SK-N-SH (cell line): ENCODE data around the gene CYB561D1. TPM values are rescaled to one million over a fixed set of nuclear protein-coding genes. Genes with fewer than 3 reads are reported as not detected.
A peak's percentile ranks its signal among the peaks of the same experiment; 100 is the strongest.

Experiments used
- CTCF ChIA-PET: fragments of 300-600, 350-600 bp; formaldehyde crosslinking; extraction: SDS; loops from one replicate; lab custom pipeline; 2021; lab: Yijun Ruan, JAX
- POLR2A ChIA-PET: fragments of 350-600 bp; sonication (Branson Sonifier 250); formaldehyde crosslinking; extraction: SDS; loops from one replicate; lab custom pipeline; 2020; ENCODE audit warnings: antibody characterized with exemption, inconsistent platforms; lab: Yijun Ruan, JAX
- DNase-seq: peaks from one replicate; pipeline ENCODE4 v3.0.0; 2012
- H2AFZ ChIP-seq: fragments of 200-600 bp; sonication (generic); 2 replicates; pipeline ENCODE4 v1.8.1; 2016; ENCODE audit warnings: antibody characterized with exemption, mild to moderate bottlenecking, low read depth
- H3F3A ChIP-seq: fragments of 200-600 bp; sonication (generic); replicated peaks from 2 replicates; pipeline ENCODE3; 2016; ENCODE audit warnings: antibody characterized with exemption, mild to moderate bottlenecking; ENCODE audit not compliant: insufficient read depth
- H3K27ac ChIP-seq, 2 experiments: fragments of 200-500 bp in 1 of 2; fragments of 200-600 bp in 1 of 2; sonication (Bioruptor generic) in 1 of 2; sonication (generic), shearing (Covaris generic) in 1 of 2; 2 replicates each; pipeline versions ENCODE4 v1.5.1 to v1.6.1; 2014 to 2016; ENCODE audit warnings: low read depth in 2 of 2, inconsistent platforms in 1 of 2, low read length in 1 of 2, mild to moderate bottlenecking in 1 of 2, mixed read lengths in 1 of 2
- H3K27me3 ChIP-seq: fragments of 200-600 bp; sonication (generic), shearing (Covaris generic); 2 replicates; pipeline ENCODE4 v1.6.1; 2016; ENCODE audit warnings: mixed run types; ENCODE audit not compliant: insufficient read depth
- H3K36me3 ChIP-seq, 2 experiments: fragments of 200-500 bp in 1 of 2; fragments of 200-600 bp in 1 of 2; sonication (Bioruptor generic) in 1 of 2; sonication (generic) in 1 of 2; replicated peaks in 1 of 2; 2 replicates each; pipeline versions ENCODE3 to v1.5.1; 2014 to 2016; ENCODE audit warnings: low read length in 1 of 2, mild to moderate bottlenecking in 1 of 2; ENCODE audit not compliant: insufficient read depth in 2 of 2, control insufficient read depth in 1 of 2
- H3K4me1 ChIP-seq, 2 experiments: fragments of 200-500 bp in 1 of 2; fragments of 200-600 bp in 1 of 2; sonication (Bioruptor generic) in 1 of 2; sonication (generic), shearing (Covaris generic) in 1 of 2; 2 replicates each; pipeline versions ENCODE4 v1.5.1 to v1.6.1; 2014 to 2016; ENCODE audit warnings: low read depth in 1 of 2, low read length in 1 of 2, mixed run types in 1 of 2; ENCODE audit not compliant: insufficient read depth in 2 of 2, control insufficient read depth in 1 of 2
- H3K4me2 ChIP-seq: fragments of 200-600 bp; sonication (generic), shearing (Covaris generic); 2 replicates; pipeline ENCODE4 v1.6.1; 2017; ENCODE audit warnings: mixed run types
- H3K4me3 ChIP-seq, 2 experiments: fragments of 200-500 bp in 1 of 2; fragments of 200-600 bp in 1 of 2; sonication (Bioruptor generic) in 1 of 2; sonication (generic), shearing (Covaris generic) in 1 of 2; 2 replicates each; pipeline versions ENCODE4 v1.5.1 to v1.8.1; 2014 to 2016; ENCODE audit warnings: low read depth in 2 of 2, inconsistent platforms in 1 of 2, low read length in 1 of 2, mild to moderate bottlenecking in 1 of 2, mixed read lengths in 1 of 2, moderate library complexity in 1 of 2
- H3K79me2 ChIP-seq: fragments of 200-600 bp; sonication (generic); 2 replicates; pipeline ENCODE4 v1.8.1; 2017; ENCODE audit warnings: mild to moderate bottlenecking; ENCODE audit not compliant: insufficient read depth
- H3K9ac ChIP-seq: fragments of 200-600 bp; sonication (generic); 2 replicates; pipeline ENCODE4 v1.6.1; 2017; ENCODE audit warnings: mixed run types
- H3K9me2 ChIP-seq: fragments of 200-600 bp; sonication (generic); 2 replicates; pipeline ENCODE4 v1.6.1; 2017; ENCODE audit warnings: mixed run types
- H3K9me3 ChIP-seq: fragments of 200-600 bp; sonication (generic); 2 replicates; pipeline ENCODE4 v1.6.1; 2017; ENCODE audit warnings: mixed run types, mild to moderate bottlenecking, moderate library complexity
- H4K20me1 ChIP-seq: fragments of 200-600 bp; sonication (generic); 2 replicates; pipeline ENCODE4 v1.6.1; 2017; ENCODE audit warnings: mild to moderate bottlenecking, mixed run types; ENCODE audit not compliant: insufficient read depth
- CHD2 ChIP-seq: fragments of 150-350 bp; IDR thresholded peaks from 2 replicates; pipeline ENCODE4 v1.6.1; 2018; ENCODE audit warnings: low read length; ENCODE audit not compliant: partially characterized antibody
- EP300 ChIP-seq, 2 experiments: IDR thresholded peaks; 2 replicates each; pipeline versions ENCODE4 v1.4.0 to v1.6.1; 2012; ENCODE audit warnings: borderline replicate concordance in 1 of 2, low read depth in 1 of 2, low read length in 1 of 2
- GATA2 ChIP-seq: sonication (generic); formaldehyde crosslinking; IDR thresholded peaks from 2 replicates; pipeline ENCODE4 v1.5.0; 2020; ENCODE audit warnings: mild to moderate bottlenecking, missing genetic modification reagents
- MEF2A ChIP-seq: IDR thresholded peaks from 2 replicates; pipeline ENCODE4 v1.4.0; 2012; ENCODE audit warnings: low read depth, borderline replicate concordance
- RAD21 ChIP-seq: IDR thresholded peaks from 2 replicates; pipeline ENCODE4 v1.6.1; 2012; ENCODE audit warnings: mild to moderate bottlenecking, low read length
- RCOR1 ChIP-seq: fragments of 150-350 bp; IDR thresholded peaks from 2 replicates; pipeline ENCODE4 v1.6.1; 2017; ENCODE audit warnings: antibody characterized with exemption, low read length
- RFX5 ChIP-seq: IDR thresholded peaks from 2 replicates; pipeline ENCODE4 v1.6.1; 2012; ENCODE audit warnings: mild to moderate bottlenecking, improper control_type of control experiment, low read length
- RXRA ChIP-seq: IDR thresholded peaks from 2 replicates; pipeline ENCODE4 v1.4.0; 2012; ENCODE audit warnings: low read depth, mild to moderate bottlenecking, borderline replicate concordance
- SIN3A ChIP-seq: IDR thresholded peaks from 2 replicates; pipeline ENCODE4 v1.6.1; 2012; ENCODE audit warnings: low read depth, mild to moderate bottlenecking, low read length, moderate library complexity, borderline replicate concordance
- SMC3 ChIP-seq: IDR thresholded peaks from 2 replicates; pipeline ENCODE4 v1.6.1; 2012; ENCODE audit warnings: low read depth, low read length, improper control_type of control experiment
- YY1 ChIP-seq: IDR thresholded peaks from 2 replicates; pipeline ENCODE4 v1.4.0; 2012; ENCODE audit warnings: low read depth, mild to moderate bottlenecking
- WGBS: methylation state at CpG from one replicate; pipeline ENCODE4 v1.1.6; 2017; ENCODE audit warnings: low lambda C conversion rate; 5-methylcytosine and 5-hydroxymethylcytosine counted together
- polyA plus RNA-seq, 3 experiments: library from polyadenylated mRNA; depleted of rRNA; stranded (reverse); fragments of >200 nt; gene quantifications; 2 replicates each; pipeline ENCODE4 v1.2.3, GENCODE V29; 2012
- TF ChIP-seq, protein P1 (sequence below): fragments of 200-600 bp; sonication (generic); IDR thresholded peaks from 2 replicates; pipeline ENCODE4 v1.6.1; 2017; ENCODE audit warnings: antibody characterized with exemption, mild to moderate bottlenecking, moderate library complexity
- TF ChIP-seq, protein P2 (sequence below): IDR thresholded peaks from 2 replicates; pipeline ENCODE4 v1.4.0; 2012; ENCODE audit warnings: low read depth

Gene CYB561D1
- polyA plus RNA-seq, 1 of the 3 experiments (the other 2 are of a cell fraction): 5.4 TPM

DNA sequence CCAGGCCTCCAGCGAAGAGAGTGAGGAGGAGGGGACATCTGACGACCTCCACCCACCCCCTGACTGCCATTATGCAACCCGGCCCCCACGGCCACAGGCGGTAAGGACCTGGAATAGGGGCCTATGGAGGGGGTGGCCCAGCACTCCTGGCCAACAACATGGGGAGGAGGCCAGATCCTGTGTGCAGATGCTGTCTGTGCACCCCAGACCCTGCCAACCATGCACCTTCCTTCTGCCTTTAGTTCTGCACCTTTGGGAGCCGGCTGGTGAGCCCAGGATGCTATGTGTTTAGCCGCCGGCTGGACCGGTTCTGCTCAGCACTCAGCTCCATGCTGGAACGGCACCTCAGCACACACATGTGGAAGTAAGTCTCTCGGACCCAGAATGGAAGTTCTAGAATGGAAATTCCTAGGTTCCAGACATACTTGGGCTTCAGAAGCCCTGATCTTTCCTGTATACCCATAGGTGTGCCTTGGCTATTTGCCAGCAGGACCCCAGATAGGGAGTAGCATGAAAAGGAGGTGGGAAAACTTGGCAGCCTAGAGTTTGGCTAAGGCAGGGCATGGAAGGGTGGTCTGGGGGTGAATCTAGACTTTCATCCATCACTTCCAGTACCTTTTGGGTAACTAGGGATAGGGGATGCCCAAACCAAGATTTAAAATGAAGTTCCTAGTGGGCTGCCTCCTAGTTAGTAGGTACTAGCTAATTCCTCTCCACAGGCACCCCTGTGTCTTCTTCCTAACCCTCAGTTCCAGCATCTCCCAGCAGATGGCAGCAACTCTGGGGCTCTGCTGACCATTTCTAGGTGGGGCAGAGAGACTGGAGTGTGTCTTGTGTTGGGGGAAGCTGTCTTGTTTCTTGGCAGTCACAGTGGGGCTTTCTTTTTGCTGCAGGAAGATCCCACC, 3.6 kb upstream of the CYB561D1 start:
- 56% methylated on average over 5 of the region's 11 CpGs for whole genome bisulfite sequencing
- no peak overlapping the region for H3K4me2 ChIP-seq
- H3F3A ChIP-seq: no peaks in the 10 kb centered on the region
- peak; percentile 73 for DNase-seq
- no peak overlapping the region for H2AFZ ChIP-seq
- ChIA-PET CTCF (interaction anchor here (0.8 to 40.2 kb wide), 33 partner anchors 8 to 745 kb away, joined by 3 to 1710 read pairs (median 4); partner anchors contain the start of genes AHCYL1, AMIGO1, GNAI3 and GPR61), POLR2A (interaction anchor here (0.5 to 1.1 kb wide), 3 partner anchors 40 to 94 kb away, joined by 3 to 5 read pairs (median 4); no protein-coding TSS in a partner anchor)
- H4K20me1 ChIP-seq: no peaks in the 10 kb centered on the region
- no peak overlapping the region for H3K27ac ChIP-seq
- H3K4me1 ChIP-seq: peaks cover 0 to 11% of the 10 kb centered on the region in 2 experiments; a peak in 2 of 4 replicates
- no peak overlapping the region for H3K4me3 ChIP-seq
- peaks cover 13% of the 10 kb centered on the region for H3K79me2 ChIP-seq
- H3K36me3 ChIP-seq: peaks cover 0 to 16% of the 10 kb centered on the region in 2 experiments
- no peaks in the 10 kb centered on the region for H3K27me3 ChIP-seq
- H3K9me2 ChIP-seq: no peaks in the 10 kb centered on the region
- H3K9ac ChIP-seq: no peak overlapping the region
- no peaks in the 10 kb centered on the region for H3K9me3 ChIP-seq
- no peak for TF ChIP-seq RXRA
- no peak for TF ChIP-seq SIN3A
- TF ChIP-seq SMC3: peak; percentile 74
- TF ChIP-seq, protein P1, sequence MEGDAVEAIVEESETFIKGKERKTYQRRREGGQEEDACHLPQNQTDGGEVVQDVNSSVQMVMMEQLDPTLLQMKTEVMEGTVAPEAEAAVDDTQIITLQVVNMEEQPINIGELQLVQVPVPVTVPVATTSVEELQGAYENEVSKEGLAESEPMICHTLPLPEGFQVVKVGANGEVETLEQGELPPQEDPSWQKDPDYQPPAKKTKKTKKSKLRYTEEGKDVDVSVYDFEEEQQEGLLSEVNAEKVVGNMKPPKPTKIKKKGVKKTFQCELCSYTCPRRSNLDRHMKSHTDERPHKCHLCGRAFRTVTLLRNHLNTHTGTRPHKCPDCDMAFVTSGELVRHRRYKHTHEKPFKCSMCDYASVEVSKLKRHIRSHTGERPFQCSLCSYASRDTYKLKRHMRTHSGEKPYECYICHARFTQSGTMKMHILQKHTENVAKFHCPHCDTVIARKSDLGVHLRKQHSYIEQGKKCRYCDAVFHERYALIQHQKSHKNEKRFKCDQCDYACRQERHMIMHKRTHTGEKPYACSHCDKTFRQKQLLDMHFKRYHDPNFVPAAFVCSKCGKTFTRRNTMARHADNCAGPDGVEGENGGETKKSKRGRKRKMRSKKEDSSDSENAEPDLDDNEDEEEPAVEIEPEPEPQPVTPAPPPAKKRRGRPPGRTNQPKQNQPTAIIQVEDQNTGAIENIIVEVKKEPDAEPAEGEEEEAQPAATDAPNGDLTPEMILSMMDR: peak; percentile 77
- TF ChIP-seq RAD21: peak; percentile 61
- no peak for TF ChIP-seq GATA2 (CRISPR knock-in tag)
- no peak for TF ChIP-seq RFX5
- TF ChIP-seq, all 33 proteins: peak for 3

DNA sequence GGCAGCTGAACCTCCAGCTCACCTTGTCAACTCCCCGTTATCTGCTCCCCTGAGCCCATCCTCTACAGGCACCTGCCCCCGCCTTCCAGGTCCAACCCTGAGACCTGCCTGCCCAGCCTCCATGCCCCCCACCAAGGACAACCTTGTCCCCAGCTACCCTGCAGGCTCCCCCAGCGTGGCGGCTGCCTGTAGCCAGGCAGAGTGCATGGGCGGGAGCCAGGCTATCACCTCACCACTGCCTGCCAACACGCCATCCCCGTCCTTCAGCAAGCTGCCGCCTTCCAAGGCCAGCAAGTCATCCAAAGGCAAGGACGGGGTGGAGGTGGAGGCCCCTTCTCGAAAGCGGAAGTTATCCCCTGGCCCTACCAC, 3.0 kb upstream of the CYB561D1 start:
- Histone ChIP-seq H3K9ac (no peak overlapping the region), H2AFZ (no peak overlapping the region), H3K27me3 (no peaks in the 10 kb centered on the region), H3F3A (no peaks in the 10 kb centered on the region), H3K27ac (no peak overlapping the region), H3K4me3 (no peak overlapping the region), H3K79me2 (peaks cover 16% of the 10 kb centered on the region), H4K20me1 (no peaks in the 10 kb centered on the region), H3K9me2 (no peaks in the 10 kb centered on the region), H3K4me2 (no peak overlapping the region), H3K36me3 (peaks cover 0 to 16% of the 10 kb centered on the region in 2 experiments), H3K9me3 (no peaks in the 10 kb centered on the region), H3K4me1 (peaks cover 0 to 11% of the 10 kb centered on the region in 2 experiments; a peak in 2 of 4 replicates)
- no peak for DNase-seq
- CTCF ChIA-PET: interaction anchor here (0.8 to 40.2 kb wide), 29 partner anchors 8 to 744 kb away, joined by 3 to 1710 read pairs (median 4); partner anchors contain the start of genes AHCYL1, AMIGO1, GNAI3 and GPR61
- TF ChIP-seq RFX5 (no peak), YY1 (no peak), SMC3 (no peak), EP300 (IDR thresholded peaks at IDR 0.05; ENCODE audit: borderline replicate concordance in 1 of 2, low read depth in 1 of 2, low read length in 1 of 2) (no peak), CHD2 (no peak), RCOR1 (no peak), MEF2A (no peak)
- TF ChIP-seq, protein P2, sequence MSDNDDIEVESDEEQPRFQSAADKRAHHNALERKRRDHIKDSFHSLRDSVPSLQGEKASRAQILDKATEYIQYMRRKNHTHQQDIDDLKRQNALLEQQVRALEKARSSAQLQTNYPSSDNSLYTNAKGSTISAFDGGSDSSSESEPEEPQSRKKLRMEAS: no peak
- TF ChIP-seq, protein P1: no peak
- 90% methylated on average over 6 of the region's 11 CpGs for WGBS
- POLR2A ChIA-PET: interaction anchor here (1.0 to 1.1 kb wide), 2 partner anchors 40 to 41 kb away, joined by 3 to 5 read pairs; no protein-coding TSS in a partner anchor
